ENCODE results near the gene TSPAN33. TPM values are rescaled to one million over a fixed set of nuclear protein-coding genes. Genes with fewer than 3 reads are reported as not detected.

The TSPAN33 gene
- polyA plus RNA-seq, 1 of the 3 experiments (the other 2 are of a cell fraction): 6.9 TPM

GRCh38 chr7:129188892-129189660 is 44.6 kb downstream of the TSPAN33 start:
- TF ChIP-seq TAF1 (IDR thresholded peaks at IDR 0.05; ENCODE audit: borderline replicate concordance, low read depth, low read length) (0 out of 2 replicates have a peak, but pooled peaks have one; percentile 11), MAX (IDR thresholded peaks at IDR 0.05; ENCODE audit: low read depth) (peak; percentile 61; the same call in 1 of the 2 replicates), SMC3 (IDR thresholded peaks at IDR 0.05; ENCODE audit: low read depth, low read length) (no peak), MXI1 (IDR thresholded peaks at IDR 0.05; ENCODE audit: low read depth, low read length) (peak; percentile 23), USF1 (IDR thresholded peaks at IDR 0.05; ENCODE audit: borderline replicate concordance, low read depth) (no peak), MEF2A (IDR thresholded peaks at IDR 0.05; ENCODE audit: borderline replicate concordance, low read depth) (no peak), FOXM1 (IDR thresholded peaks at IDR 0.05; ENCODE audit: low read depth) (no peak)
- H3K27me3 ChIP-seq (ENCODE audit: insufficient read depth): no peaks in the 10 kb centered on the region
- no peaks in the 10 kb centered on the region for H3F3A ChIP-seq (replicated peaks; ENCODE audit: insufficient read depth)
- peaks cover 22% of the 10 kb centered on the region for H4K20me1 ChIP-seq (ENCODE audit: insufficient read depth)
- ChIA-PET CTCF (interaction anchor here (0.7 to 4.1 kb wide), 13 partner anchors 9 to 625 kb away, joined by 3 to 45 read pairs (median 4); partner anchors contain the start of genes STRIP2 and TSPAN33), POLR2A (interaction anchor here (0.6 to 1.2 kb wide), 3 partner anchors 18 to 86 kb away, joined by 3 read pairs; no protein-coding TSS in a partner anchor)
- no peaks in the 10 kb centered on the region for H3K36me3 ChIP-seq (replicated peaks in 1 of 2; ENCODE audit: control insufficient read depth in 1 of 2, insufficient read depth in 2 of 2, low read length in 1 of 2)
- 1% methylated on average over 48 of the region's 83 CpGs for WGBS (ENCODE audit: low lambda C conversion rate)
- peak overlapping the region; percentile 92 for H3K4me2 ChIP-seq
- peak overlapping the region; percentile 72 to 93 for H3K4me3 ChIP-seq (ENCODE audit: low read depth in 2 of 2, low read length in 1 of 2)
- H3K9me2 ChIP-seq: no peaks in the 10 kb centered on the region
- H3K27ac ChIP-seq (ENCODE audit: low read depth in 2 of 2, low read length in 1 of 2): peak overlapping the region; percentile 42 to 54; a peak in 2 of 4 replicates
- H3K4me1 ChIP-seq (ENCODE audit: control insufficient read depth in 1 of 2, insufficient read depth in 2 of 2, low read depth in 1 of 2, low read length in 1 of 2): peaks cover 0 to 20% of the 10 kb centered on the region in 2 experiments; a peak in 2 of 4 replicates
- peak overlapping the region; percentile 90 for H3K9ac ChIP-seq
- peak overlapping the region; percentile 90 for H2AFZ ChIP-seq (ENCODE audit: low read depth)
- DNase-seq: peak; percentile 89
- H3K9me3 ChIP-seq: no peaks in the 10 kb centered on the region
- peaks cover 47% of the 10 kb centered on the region for H3K79me2 ChIP-seq (ENCODE audit: insufficient read depth)

- TF ChIP-seq CTCF (IDR thresholded peaks at IDR 0.05): no peak
- Histone ChIP-seq H3K79me2 (ENCODE audit: insufficient read depth) (peaks cover 54% of the 10 kb centered on the region), H3K9me3 (no peaks in the 10 kb centered on the region)
These were observed 45.3 kb downstream of the TSPAN33 start for GRCh38 chr7:129189661-129190310.

More at GRCh38 chr7:129189661-129190310, 45.3 kb downstream of the TSPAN33 start:
- Histone ChIP-seq H4K20me1 (ENCODE audit: insufficient read depth) (peaks cover 22% of the 10 kb centered on the region), H3K4me3 (ENCODE audit: low read depth in 2 of 2, low read length in 1 of 2) (peak overlapping the region; percentile 72 to 93), H3K36me3 (replicated peaks in 1 of 2; ENCODE audit: control insufficient read depth in 1 of 2, insufficient read depth in 2 of 2, low read length in 1 of 2) (no peaks in the 10 kb centered on the region), H3K9ac (peak overlapping the region; percentile 90), H3K4me2 (peak overlapping the region; percentile 92), H3K4me1 (ENCODE audit: control insufficient read depth in 1 of 2, insufficient read depth in 2 of 2, low read depth in 1 of 2, low read length in 1 of 2) (peaks cover 0 to 20% of the 10 kb centered on the region in 2 experiments; a peak in 2 of 4 replicates), H3K27ac (ENCODE audit: low read depth in 2 of 2, low read length in 1 of 2) (no peak overlapping the region), H3K9me2 (no peaks in the 10 kb centered on the region), H2AFZ (ENCODE audit: low read depth) (peak overlapping the region; percentile 90), H3K27me3 (ENCODE audit: insufficient read depth) (no peaks in the 10 kb centered on the region), H3F3A (replicated peaks; ENCODE audit: insufficient read depth) (no peaks in the 10 kb centered on the region)
- 52% methylated on average over 13 of the region's 13 CpGs for WGBS (ENCODE audit: low lambda C conversion rate)
- DNase-seq: no peak
- ChIA-PET CTCF (interaction anchor here (0.7 to 4.1 kb wide), 9 partner anchors 8 to 268 kb away, joined by 3 to 45 read pairs (median 5); partner anchors contain the start of gene TSPAN33), POLR2A (interaction anchor here (1.2 kb wide), 1 partner anchor 17 kb away, joined by 3 read pairs; no protein-coding TSS in a partner anchor)
